CD4-positive, alpha-beta memory T cell (primary cell): ENCODE results near the gene C2orf49. TPM values are rescaled to one million over a fixed set of nuclear protein-coding genes. Genes with fewer than 3 reads are reported as not detected.

ENCODE experiments used
- CTCF ChIA-PET: fragments of 350-600 bp; sonication (Branson Sonifier 250); formaldehyde crosslinking; loops from one replicate; lab custom pipeline; 2021; ENCODE audit warnings: inconsistent platforms; ENCODE audit not compliant: partially characterized antibody; lab: Charles Lee
- POLR2A ChIA-PET: fragments of 350-600 bp; sonication (Branson Sonifier 250); formaldehyde crosslinking; loops from one replicate; lab custom pipeline; 2021; ENCODE audit not compliant: partially characterized antibody; lab: Charles Lee
- DNase-seq, 5 donors: peaks; one replicate each; pipeline versions ENCODE4 v3.0.0 to v3.0.0-alpha.2; 2020 to 2022; ENCODE audit warnings: mixed read lengths in 1 of 5
- H3K27ac ChIP-seq: one replicate; pipeline ENCODE4 v1.7.0; 2013; ENCODE audit warnings: low read depth, low read length
- H3K27me3 ChIP-seq: 2 replicates; pipeline ENCODE4 v1.7.0; 2013; ENCODE audit warnings: mild to moderate bottlenecking, low read length, moderate library complexity; ENCODE audit not compliant: insufficient read depth
- H3K36me3 ChIP-seq: 2 replicates; pipeline ENCODE4 v1.7.0; 2013; ENCODE audit warnings: mild to moderate bottlenecking, low read length, moderate library complexity; ENCODE audit not compliant: insufficient read depth
- H3K4me1 ChIP-seq: 2 replicates; pipeline ENCODE4 v1.7.0; 2013; ENCODE audit warnings: mild to moderate bottlenecking, low read length, moderate library complexity; ENCODE audit not compliant: insufficient read depth
- H3K4me3 ChIP-seq, 2 donors: one replicate each; pipeline ENCODE4 v1.7.0; 2013; ENCODE audit warnings: low read length in 2 of 2, mild to moderate bottlenecking in 1 of 2
- H3K9me3 ChIP-seq, 2 donors: one replicate each; pipeline ENCODE4 v1.7.0; 2013; ENCODE audit warnings: low read length in 2 of 2, control low read depth in 1 of 2; ENCODE audit not compliant: control insufficient read depth in 1 of 2
- H3K27ac Mint-ChIP-seq, 7 donors: one replicate each; pipeline ENCODE4 v1.8.0; 2020 to 2021; ENCODE audit warnings: mixed read lengths in 7 of 7, mild to moderate bottlenecking in 6 of 7, inconsistent platforms in 3 of 7, moderate library complexity in 3 of 7
- H3K27me3 Mint-ChIP-seq, 2 donors: one replicate each; pipeline ENCODE4 v1.8.0; 2020 to 2021; ENCODE audit warnings: mixed read lengths in 2 of 2
- H3K36me3 Mint-ChIP-seq, 2 donors: one replicate each; pipeline ENCODE4 v1.8.0; 2020 to 2021; ENCODE audit warnings: mixed read lengths in 2 of 2, inconsistent platforms in 1 of 2, mild to moderate bottlenecking in 1 of 2
- H3K4me1 Mint-ChIP-seq, 4 donors: one replicate each; pipeline ENCODE4 v1.8.0; 2020 to 2021; ENCODE audit warnings: mixed read lengths in 4 of 4, mild to moderate bottlenecking in 1 of 4
- H3K4me3 Mint-ChIP-seq, 8 donors: one replicate each; pipeline ENCODE4 v1.8.0; 2020 to 2021; ENCODE audit warnings: mixed read lengths in 8 of 8, mild to moderate bottlenecking in 7 of 8, moderate library complexity in 6 of 8, inconsistent platforms in 3 of 8
- H3K9me3 Mint-ChIP-seq, 8 donors: one replicate each; pipeline ENCODE4 v1.8.0; 2020 to 2021; ENCODE audit warnings: mixed read lengths in 8 of 8, mild to moderate bottlenecking in 5 of 8, inconsistent platforms in 3 of 8, moderate library complexity in 1 of 8
- intact Hi-C: fragments of 100-400 bp; cut with micrococcal nuclease; formaldehyde crosslinking; loops from one replicate; pipeline ENCODE4 v1.15.1; 2023
- polyA plus RNA-seq, 2 donors: library from polyadenylated mRNA; unstranded; fragments of 300-500 nt; fragmentation: Illumina TruSeq; gene quantifications; one replicate each; pipeline ENCODE4 v1.2.3, GENCODE V29; 2021
- total RNA-seq, 2 experiments: library from RNA; stranded (reverse); gene quantifications; one replicate each; pipeline ENCODE4 v1.2.3, GENCODE V29; 2021

The C2orf49 gene
- total and polyA plus RNA-seq, 4 experiments from 2014 or later = 8.7 to 29.9 (median 20.2) TPM

- H3K4me3 ChIP-seq = no peak overlapping the region
- POLR2A ChIA-PET = no interaction called here
- DNase-seq = no peak
- no peak overlapping the region for H3K27ac ChIP-seq
- H3K4me1 ChIP-seq = peaks cover 18% of the 10 kb centered on the region
- no peaks in the 10 kb centered on the region for H3K27me3 Mint-ChIP-seq
- peaks cover 8 to 20% (median 17%) of the 10 kb centered on the region in 4 donors for H3K4me1 Mint-ChIP-seq
- H3K4me3 Mint-ChIP-seq = no peak overlapping the region
- no peaks in the 10 kb centered on the region for H3K27me3 ChIP-seq
- intact Hi-C loops = no loop called here
- no peaks in the 10 kb centered on the region for H3K9me3 ChIP-seq
- no peaks in the 10 kb centered on the region for H3K36me3 Mint-ChIP-seq
- H3K36me3 ChIP-seq = no peaks in the 10 kb centered on the region
- no peaks in the 10 kb centered on the region for H3K9me3 Mint-ChIP-seq
- CTCF ChIA-PET = interaction anchor here (1.3 to 6.2 kb wide), 2 partner anchors 9 to 144 kb away, joined by 4 to 57 read pairs; no protein-coding TSS in a partner anchor
- no peak overlapping the region for H3K27ac Mint-ChIP-seq
These were observed 38.7 kb downstream of the C2orf49 start for GRCh38 chr2:105376010-105376409.

- no peak for DNase-seq
- Histone ChIP-seq H3K9me3 (no peaks in the 10 kb centered on the region), H3K27me3 (no peaks in the 10 kb centered on the region), H3K36me3 (no peaks in the 10 kb centered on the region), H3K27ac (no peak overlapping the region), H3K4me1 (peaks cover 18% of the 10 kb centered on the region), H3K4me3 (no peak overlapping the region)
- no peaks in the 10 kb centered on the region for H3K9me3 Mint-ChIP-seq
- H3K4me3 Mint-ChIP-seq = no peak overlapping the region
- H3K27me3 Mint-ChIP-seq = no peaks in the 10 kb centered on the region
- POLR2A ChIA-PET = no interaction called here
- no peaks in the 10 kb centered on the region for H3K36me3 Mint-ChIP-seq
- CTCF ChIA-PET = no interaction called here
- H3K4me1 Mint-ChIP-seq = peaks cover 8 to 20% (median 16%) of the 10 kb centered on the region in 4 donors
- no peak overlapping the region for H3K27ac Mint-ChIP-seq
- intact Hi-C loops = no loop called here
These were observed 39.5 kb downstream of the C2orf49 start for GRCh38 chr2:105376789-105377240.

GRCh38 chr2:105377871-105378270 is 40.5 kb downstream of the C2orf49 start:
- CTCF ChIA-PET = no interaction called here
- Histone ChIP-seq H3K4me3 (no peak overlapping the region), H3K27ac (no peak overlapping the region)

GRCh38 chr2:105378276-105378840 is 41.0 kb downstream of the C2orf49 start:
- no peak overlapping the region for H3K4me3 Mint-ChIP-seq
- ChIA-PET POLR2A (no interaction called here), CTCF (no interaction called here)
- H3K27ac Mint-ChIP-seq = no peak overlapping the region
- no peaks in the 10 kb centered on the region for H3K9me3 ChIP-seq
- peaks cover 11% of the 10 kb centered on the region for H3K4me1 ChIP-seq
- H3K36me3 ChIP-seq = no peaks in the 10 kb centered on the region
- no peaks in the 10 kb centered on the region for H3K36me3 Mint-ChIP-seq
- H3K27me3 ChIP-seq = no peaks in the 10 kb centered on the region
- H3K4me3 ChIP-seq = no peak overlapping the region
- peaks cover 6 to 14% (median 10%) of the 10 kb centered on the region in 4 donors for H3K4me1 Mint-ChIP-seq
- intact Hi-C loops = no loop called here
- H3K27me3 Mint-ChIP-seq = no peaks in the 10 kb centered on the region
- H3K9me3 Mint-ChIP-seq = no peaks in the 10 kb centered on the region
- no peak overlapping the region for H3K27ac ChIP-seq
- no peak for DNase-seq

More at GRCh38 chr2:105377871-105378270, 40.5 kb downstream of the C2orf49 start:
- Histone ChIP-seq H3K4me1 (peaks cover 16% of the 10 kb centered on the region), H3K9me3 (no peaks in the 10 kb centered on the region), H3K36me3 (no peaks in the 10 kb centered on the region), H3K27me3 (no peaks in the 10 kb centered on the region)
- H3K4me1 Mint-ChIP-seq = peaks cover 8 to 19% (median 15%) of the 10 kb centered on the region in 4 donors
- intact Hi-C loops = no loop called here
- no peaks in the 10 kb centered on the region for H3K36me3 Mint-ChIP-seq
- H3K27ac Mint-ChIP-seq = no peak overlapping the region
- DNase-seq = no peak
- no peak overlapping the region for H3K4me3 Mint-ChIP-seq
- POLR2A ChIA-PET = no interaction called here
- H3K27me3 Mint-ChIP-seq = no peaks in the 10 kb centered on the region
- H3K9me3 Mint-ChIP-seq = no peaks in the 10 kb centered on the region

GRCh38 chr2:105378921-105379383 is 41.6 kb downstream of the C2orf49 start:
- intact Hi-C loops = no loop called here
- H3K27me3 ChIP-seq = no peaks in the 10 kb centered on the region
- POLR2A ChIA-PET = no interaction called here
- H3K27ac Mint-ChIP-seq = no peak overlapping the region
- no peaks in the 10 kb centered on the region for H3K36me3 Mint-ChIP-seq
- H3K9me3 Mint-ChIP-seq = no peaks in the 10 kb centered on the region
- H3K9me3 ChIP-seq = no peaks in the 10 kb centered on the region
- H3K27me3 Mint-ChIP-seq = no peaks in the 10 kb centered on the region
- H3K4me3 Mint-ChIP-seq = no peak overlapping the region
- no peak overlapping the region for H3K4me3 ChIP-seq
- DNase-seq = no peak
- peaks cover 5% of the 10 kb centered on the region for H3K4me1 ChIP-seq
- peaks cover 3 to 8% (median 4%) of the 10 kb centered on the region in 4 donors for H3K4me1 Mint-ChIP-seq
- H3K36me3 ChIP-seq = no peaks in the 10 kb centered on the region
- CTCF ChIA-PET = no interaction called here
- H3K27ac ChIP-seq = no peak overlapping the region

- Histone ChIP-seq H3K36me3 (no peaks in the 10 kb centered on the region), H3K27ac (no peak overlapping the region), H3K9me3 (no peaks in the 10 kb centered on the region), H3K4me3 (no peak overlapping the region), H3K4me1 (no peaks in the 10 kb centered on the region), H3K27me3 (no peaks in the 10 kb centered on the region)
- ChIA-PET CTCF (no interaction called here), POLR2A (no interaction called here)
- peaks cover 0 to under 1% (median 0%) of the 10 kb centered on the region in 4 donors for H3K4me1 Mint-ChIP-seq
- intact Hi-C loops = no loop called here
- H3K27me3 Mint-ChIP-seq = no peaks in the 10 kb centered on the region
- peaks cover 0 to 2% of the 10 kb centered on the region in 2 donors for H3K36me3 Mint-ChIP-seq
- no peak for DNase-seq
- H3K27ac Mint-ChIP-seq = no peak overlapping the region
- H3K4me3 Mint-ChIP-seq = no peak overlapping the region
- no peaks in the 10 kb centered on the region for H3K9me3 Mint-ChIP-seq
These were observed 42.4 kb downstream of the C2orf49 start for GRCh38 chr2:105379741-105380186.

- H3K4me3 Mint-ChIP-seq = no peak overlapping the region
These were observed 43.2 kb downstream of the C2orf49 start for GRCh38 chr2:105380432-105381100.

More at GRCh38 chr2:105380432-105381100, 43.2 kb downstream of the C2orf49 start:
- ChIA-PET POLR2A (no interaction called here), CTCF (no interaction called here)
- no peaks in the 10 kb centered on the region for H3K9me3 Mint-ChIP-seq
- no peaks in the 10 kb centered on the region for H3K27me3 Mint-ChIP-seq
- no peaks in the 10 kb centered on the region for H3K4me1 Mint-ChIP-seq
- intact Hi-C loops = no loop called here
- no peak overlapping the region for H3K27ac ChIP-seq
- H3K36me3 Mint-ChIP-seq = peaks cover 0 to 7% of the 10 kb centered on the region in 2 donors
- H3K4me1 ChIP-seq = no peaks in the 10 kb centered on the region
- no peaks in the 10 kb centered on the region for H3K9me3 ChIP-seq
- no peaks in the 10 kb centered on the region for H3K27me3 ChIP-seq
- no peaks in the 10 kb centered on the region for H3K36me3 ChIP-seq
- H3K4me3 ChIP-seq = no peak overlapping the region
- DNase-seq = no peak
- no peak overlapping the region for H3K27ac Mint-ChIP-seq
